Stimulated activated CD8-positive, alpha-beta memory T cell treated with anti-CD3 and anti-CD28 coated beads, Interleukin-12 subunit alpha, Interleukin-12 subunit beta, amount 100 ng/mL, for 4 hours (primary cell): ENCODE results near the gene MYRIP.
"Not testable (repeated sequence)": the region's sequence is repeated elsewhere in the genome, so short reads cannot be mapped to it uniquely, and the experiment has no call there.

Experiments used
- DNase-seq: peaks from one replicate; pipeline ENCODE4 v3.0.0-alpha.2; 2020; ENCODE audit warnings: low read depth

The MYRIP gene

GRCh38 chr3:40084424-40084823, 275.0 kb downstream of the MYRIP start:
- not testable (repeated sequence) for DNase-seq

DNA sequence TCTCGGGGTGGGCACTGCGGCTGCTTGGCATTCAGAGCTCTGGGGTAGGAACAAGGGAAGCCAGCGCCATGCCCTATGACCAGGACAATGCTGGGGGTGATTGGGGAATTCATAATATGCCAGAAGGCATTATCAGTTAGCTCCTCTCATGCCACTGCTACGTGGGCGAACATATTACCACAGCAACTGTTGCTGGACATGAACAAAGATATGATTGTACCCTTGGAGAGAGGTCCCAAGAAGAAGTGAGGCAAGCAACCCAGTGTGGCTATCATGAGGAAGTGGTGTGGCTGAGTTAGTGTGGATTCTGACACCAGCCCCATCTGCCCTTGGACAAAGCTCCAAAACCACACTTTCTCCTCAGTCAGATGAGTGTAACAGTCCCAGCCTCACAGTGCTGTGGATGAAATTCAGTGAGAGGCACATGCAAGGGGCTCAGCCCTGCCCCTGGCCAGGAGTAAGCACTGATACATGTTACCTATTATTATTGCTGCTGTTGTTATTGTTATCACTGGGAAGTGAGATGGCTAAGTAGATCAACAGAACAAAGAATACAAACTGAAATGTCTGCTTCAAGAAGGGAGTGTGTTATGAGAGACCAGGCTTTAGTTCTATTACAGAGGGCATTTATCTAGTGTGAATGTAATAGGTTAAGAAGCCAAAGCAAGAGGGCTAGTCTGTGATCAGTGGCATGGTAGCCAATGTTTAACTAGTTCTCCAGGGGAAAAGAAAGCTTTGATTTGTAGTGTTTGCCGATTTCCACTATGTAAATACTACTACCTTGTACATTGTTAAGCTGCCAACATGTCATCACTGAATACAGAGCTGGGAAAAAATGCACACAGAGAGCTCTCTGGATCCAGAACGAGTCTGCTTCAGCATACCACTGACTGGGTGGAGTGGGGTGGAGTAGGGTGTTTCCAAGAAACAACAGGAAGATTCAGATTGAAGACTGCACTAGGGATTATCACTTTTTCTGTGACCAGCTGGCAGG, 277.8 kb downstream of the MYRIP start:
- no peak for DNase-seq

DNA sequence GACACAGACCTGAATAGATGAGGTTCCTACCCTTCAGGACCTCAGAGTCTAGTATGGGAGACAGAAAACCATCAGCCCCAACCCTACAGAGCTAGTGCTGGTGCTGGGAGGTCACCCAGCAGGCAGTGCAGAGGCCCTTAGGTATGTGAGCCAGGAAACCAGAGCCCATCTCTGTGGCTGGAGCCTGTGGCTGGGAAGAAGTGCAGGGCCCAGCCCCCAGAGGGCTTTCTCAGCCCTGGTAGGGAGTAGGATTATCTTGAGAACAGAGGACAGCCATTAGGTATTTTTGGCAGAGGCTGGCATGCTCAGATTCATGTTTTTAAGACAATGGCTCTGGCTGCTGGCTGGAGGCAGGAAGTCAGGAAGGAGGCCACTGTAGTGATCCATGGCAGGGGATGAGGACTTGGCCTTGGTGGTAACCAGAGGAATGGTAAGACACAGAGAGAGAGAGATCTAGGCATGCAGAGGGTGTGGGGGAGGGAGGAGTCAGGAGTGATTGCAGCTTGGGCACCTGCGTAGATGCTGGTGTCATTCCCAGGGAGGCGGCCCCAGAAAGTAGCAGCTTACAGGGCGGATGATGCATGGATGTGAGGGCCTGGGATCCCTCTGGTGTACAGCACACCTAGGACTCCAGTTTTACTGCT, 279.2 kb downstream of the MYRIP start:
- no peak for DNase-seq

DNA sequence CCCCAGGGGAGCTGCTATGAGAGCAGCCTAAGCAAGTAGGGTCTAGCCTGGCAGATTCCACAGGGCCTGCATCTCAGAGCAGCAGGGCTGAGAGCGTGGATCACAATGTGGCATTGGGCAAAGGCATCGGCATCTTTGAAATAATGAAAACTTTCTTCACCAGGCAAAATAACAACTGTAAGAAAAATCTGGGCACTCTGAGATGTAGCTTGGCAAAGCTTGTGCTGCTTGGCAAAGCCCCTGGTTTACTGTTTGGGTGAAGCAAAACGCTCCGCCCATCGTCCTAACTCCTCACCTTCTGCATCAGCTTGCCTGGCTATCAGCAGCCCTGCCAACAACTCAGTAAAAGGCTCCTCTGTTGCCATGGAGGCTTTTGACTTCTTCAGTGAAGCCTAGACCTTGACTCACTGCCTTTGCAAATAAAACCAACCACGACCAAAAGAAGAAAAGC, 287.3 kb downstream of the MYRIP start:
- no peak for DNase-seq

- no peak for DNase-seq
Measured at GRCh38 chr3:40097131-40098117, 288.0 kb downstream of the MYRIP start.

DNA sequence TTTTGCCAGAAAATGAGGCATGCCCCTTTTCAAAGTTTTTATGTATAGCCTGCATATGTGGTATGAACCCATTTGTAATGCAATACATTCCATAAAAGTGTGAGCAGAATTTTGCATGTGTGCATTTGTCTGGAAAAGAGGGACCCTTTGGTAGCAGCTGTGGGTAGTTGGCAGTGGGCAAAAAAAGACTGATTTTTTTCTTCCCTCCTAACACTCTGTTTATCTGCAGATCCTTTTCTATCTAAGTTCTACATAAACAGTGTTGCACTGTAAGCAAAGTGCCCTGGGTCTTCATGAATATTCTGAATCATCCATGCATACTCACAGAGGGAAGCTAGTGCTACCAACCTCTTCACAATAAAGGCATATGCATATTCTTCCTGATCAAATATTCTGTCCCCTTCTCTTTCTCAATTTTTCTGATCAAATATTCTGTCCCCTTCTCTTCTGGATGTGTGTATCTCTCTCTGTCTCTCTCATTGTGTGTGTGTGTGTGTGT, 288.9 kb downstream of the MYRIP start:
- no peak for DNase-seq

DNA sequence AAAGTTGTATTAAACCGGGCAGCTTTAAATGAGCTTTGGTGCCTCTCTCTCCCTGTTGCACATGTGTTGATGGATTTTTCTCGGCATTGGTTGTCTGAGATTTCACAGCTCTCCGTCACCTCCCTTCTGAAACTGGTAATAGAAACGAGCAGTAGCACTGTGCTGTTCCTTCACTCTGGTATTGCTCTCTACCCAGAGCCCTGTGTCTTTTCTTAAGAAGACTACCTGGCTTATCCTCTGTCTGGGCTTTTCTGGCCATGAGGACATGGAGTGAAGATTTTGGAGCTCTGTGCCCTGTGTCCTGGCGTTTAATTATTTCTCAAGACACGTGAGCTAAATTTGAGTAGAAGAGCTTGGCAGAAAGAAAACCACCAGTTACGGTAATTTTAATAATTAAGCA, 290.5 kb downstream of the MYRIP start:
- DNase-seq = no peak

- no peak for DNase-seq
Measured at GRCh38 chr3:40102182-40102581, 292.8 kb downstream of the MYRIP start.

DNA sequence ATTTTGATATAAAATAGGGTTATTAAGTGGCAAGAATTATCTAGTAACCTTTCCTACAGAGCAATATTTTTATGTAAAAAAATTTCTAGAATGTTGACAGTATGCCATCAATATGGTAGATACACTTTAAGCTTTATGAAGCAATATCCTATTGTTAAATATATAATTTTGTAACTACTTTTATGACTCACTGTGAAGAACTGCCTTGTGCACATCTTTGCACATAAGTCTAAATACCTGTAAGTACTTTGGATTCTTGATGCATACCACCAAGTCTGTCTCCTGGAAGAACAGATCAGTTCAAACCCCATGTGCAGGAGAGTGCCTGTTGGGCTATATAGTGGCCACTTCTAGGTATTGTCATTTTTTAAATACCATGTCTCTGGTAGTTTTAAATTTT, 294.4 kb downstream of the MYRIP start:
- no peak for DNase-seq

DNA sequence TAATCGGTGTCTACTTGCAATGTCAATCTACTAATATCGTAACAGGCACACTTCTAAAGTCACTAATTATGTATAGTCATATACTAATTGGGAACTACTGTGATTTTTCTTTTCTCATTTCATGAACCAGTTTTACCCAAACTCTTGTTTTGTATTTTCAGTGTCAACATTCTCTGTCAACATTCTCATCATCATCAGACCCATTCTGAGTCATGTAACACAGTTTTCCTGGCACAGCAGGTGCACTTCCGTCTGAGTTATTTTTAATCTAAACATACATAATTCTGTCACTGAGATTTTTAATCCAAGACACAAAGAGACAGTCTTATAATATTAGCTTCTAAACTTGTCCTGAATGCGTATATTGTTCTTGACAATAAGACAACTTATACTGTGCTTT, 295.0 kb downstream of the MYRIP start:
- DNase-seq = no peak

- DNase-seq = no peak
Measured at GRCh38 chr3:40108643-40109042, 299.2 kb downstream of the MYRIP start.

DNA sequence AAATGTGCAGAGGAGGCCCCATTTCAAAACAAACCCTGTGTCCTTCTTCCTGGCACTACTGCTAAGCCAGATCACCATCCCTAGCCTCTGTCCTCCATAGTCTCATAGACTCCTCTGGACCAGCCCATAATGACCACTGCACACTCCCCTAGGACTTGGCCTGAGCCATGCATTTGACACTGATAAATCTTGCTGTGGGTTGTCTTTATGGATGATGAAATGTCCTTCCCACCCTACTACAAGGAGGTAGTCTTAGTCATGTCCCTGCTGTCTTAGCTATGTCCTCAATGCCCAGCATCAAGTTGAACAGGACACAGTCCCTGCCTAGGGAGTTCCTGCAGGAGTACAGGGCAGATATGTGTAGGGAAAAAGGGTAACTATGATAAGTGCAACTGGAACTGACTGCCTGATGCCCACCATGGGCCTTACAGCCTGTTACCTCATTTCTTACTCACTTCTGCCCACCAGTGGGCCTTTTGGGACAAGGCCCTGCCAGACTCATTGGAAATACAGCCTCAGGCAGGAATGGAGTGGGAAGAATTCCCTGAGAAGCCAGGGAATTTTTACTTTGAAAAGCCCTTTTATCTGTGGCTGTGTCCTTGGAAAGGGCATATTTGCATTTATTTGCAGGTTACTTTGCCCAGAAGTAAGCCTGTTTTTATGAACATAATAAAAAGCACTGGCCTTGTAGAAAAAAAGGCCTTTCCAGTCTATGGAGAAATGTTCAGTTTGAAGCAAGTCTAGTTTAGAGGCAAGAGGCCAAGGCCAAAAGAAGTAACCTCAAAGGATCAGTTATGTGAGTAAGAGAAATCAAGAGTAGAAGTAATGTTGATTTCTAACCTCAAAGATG, 300.5 kb downstream of the MYRIP start:
- no peak for DNase-seq

- DNase-seq = no peak
Measured at GRCh38 chr3:40116478-40117177, 307.2 kb downstream of the MYRIP start.

DNA sequence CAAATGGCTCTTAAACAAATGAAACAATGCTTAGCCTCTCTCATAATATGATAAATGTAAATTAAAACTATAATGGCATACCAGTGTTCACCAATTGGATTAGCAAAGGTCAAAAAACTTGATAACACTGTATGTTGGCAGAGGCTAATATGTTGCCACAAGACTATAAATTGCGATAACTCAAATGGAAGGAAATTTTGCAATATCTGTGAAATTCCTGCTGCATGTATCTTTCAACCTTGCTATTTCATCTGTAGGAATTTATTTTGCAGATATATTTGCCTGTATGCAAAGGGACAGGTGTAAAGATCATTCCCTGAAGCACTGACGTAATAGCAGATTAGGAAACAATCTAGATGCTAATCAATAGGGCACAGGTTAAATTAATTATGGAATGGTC, 308.7 kb downstream of the MYRIP start:
- DNase-seq = no peak

- DNase-seq = no peak
Measured at GRCh38 chr3:40120067-40120692, 310.8 kb downstream of the MYRIP start.

- no peak for DNase-seq
Measured at GRCh38 chr3:40120806-40121205, 311.4 kb downstream of the MYRIP start.

- no peak for DNase-seq
Measured at GRCh38 chr3:40124918-40125317, 315.5 kb downstream of the MYRIP start.

GRCh38 chr3:40128166-40128565, 318.8 kb downstream of the MYRIP start:
- no peak for DNase-seq

DNA sequence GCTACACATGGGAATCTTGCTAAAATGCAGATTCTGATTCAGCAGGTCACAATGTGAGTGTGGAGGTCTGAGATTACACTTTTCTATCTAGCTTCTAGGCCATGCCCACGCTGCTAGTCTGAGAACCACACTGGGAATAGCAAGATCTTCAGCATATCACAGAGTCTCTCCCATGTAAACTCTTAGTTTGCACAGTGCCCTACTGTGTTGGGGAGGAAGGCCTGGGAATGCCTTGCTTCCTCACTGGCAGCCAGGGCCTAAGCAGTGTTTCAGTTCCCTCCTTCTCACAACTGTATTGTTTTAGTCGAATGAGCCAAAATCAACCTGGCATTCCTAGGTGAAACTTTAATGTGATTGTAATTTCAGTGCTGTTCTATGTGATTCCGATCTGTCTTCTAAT, 320.1 kb downstream of the MYRIP start:
- no peak for DNase-seq

DNA sequence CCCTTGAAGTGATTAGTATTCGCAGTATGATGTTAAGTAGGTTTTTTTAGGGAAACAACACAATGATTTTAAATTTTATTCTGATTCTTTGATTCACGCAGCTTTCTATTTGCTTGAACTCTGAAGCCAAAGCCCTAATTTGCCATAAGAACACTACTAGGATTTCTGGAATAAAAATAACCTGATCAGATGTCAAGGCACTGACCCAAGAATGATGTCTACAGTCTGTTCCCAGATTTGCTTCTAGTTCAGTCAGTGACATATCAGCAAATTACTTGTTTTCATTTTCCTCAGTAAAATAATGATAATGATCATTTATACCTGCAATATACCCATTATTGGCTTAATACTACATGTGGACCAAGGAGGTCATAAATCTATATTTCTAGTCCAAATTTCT, 320.6 kb downstream of the MYRIP start:
- no peak for DNase-seq
